DND-41 (cell line): ENCODE data around the gene NCLN.

ENCODE experiments used
- ATAC-seq: fragments of 200-7000 bp; cut with Tn5 transposase; 3 replicates; pipeline ENCODE4 v1.9.1; 2021; ENCODE audit warnings: low read depth; ENCODE audit not compliant: insufficient read depth
- DNase-seq: peaks from one replicate; pipeline ENCODE4 v3.0.0-alpha.2; 2020
- H2AFZ ChIP-seq: 2 replicates; pipeline ENCODE4 v1.6.0; 2012; ENCODE audit warnings: low read depth, low read length
- H3K27ac ChIP-seq: 2 replicates; pipeline ENCODE4 v1.5.1; 2012; ENCODE audit warnings: low read length, inconsistent platforms
- H3K27me3 ChIP-seq: fragments of 200-600 bp; sonication (generic); 2 replicates; pipeline ENCODE4 v1.6.0; 2012; ENCODE audit warnings: low read length, mild to moderate bottlenecking, inconsistent platforms; ENCODE audit not compliant: insufficient read depth, poor library complexity
- H3K36me3 ChIP-seq: 2 replicates; pipeline ENCODE4 v1.5.1; 2012; ENCODE audit warnings: low read length, inconsistent platforms; ENCODE audit not compliant: insufficient read depth
- H3K4me1 ChIP-seq: 2 replicates; pipeline ENCODE4 v1.5.1; 2012; ENCODE audit warnings: mild to moderate bottlenecking, low read length; ENCODE audit not compliant: insufficient read depth
- H3K4me2 ChIP-seq: 2 replicates; pipeline ENCODE4 v1.6.0; 2012; ENCODE audit warnings: mild to moderate bottlenecking, moderate library complexity, low read length, inconsistent platforms; ENCODE audit not compliant: insufficient read depth
- H3K4me3 ChIP-seq, 2 experiments: fragments of 200-600 bp in 1 of 2; shearing (Covaris generic) in 1 of 2; 2 replicates each; pipeline ENCODE4 v1.5.1; 2012 to 2016; ENCODE audit warnings: inconsistent platforms in 2 of 2, low read length in 2 of 2, mild to moderate bottlenecking in 2 of 2, low read depth in 1 of 2, moderate library complexity in 1 of 2
- H3K79me2 ChIP-seq: 2 replicates; pipeline ENCODE4 v1.6.0; 2012; ENCODE audit warnings: low read length, inconsistent platforms; ENCODE audit not compliant: insufficient read depth
- H3K9ac ChIP-seq: 2 replicates; pipeline ENCODE4 v1.6.0; 2012; ENCODE audit warnings: low read depth, mild to moderate bottlenecking, inconsistent platforms, low read length, moderate library complexity
- H3K9me3 ChIP-seq: 2 replicates; pipeline ENCODE4 v1.5.1; 2012; ENCODE audit warnings: low read length, moderate library complexity, mild to moderate bottlenecking, inconsistent platforms; ENCODE audit not compliant: insufficient read depth, severe bottlenecking
- H4K20me1 ChIP-seq: 2 replicates; pipeline ENCODE4 v1.6.0; 2012; ENCODE audit warnings: low read length; ENCODE audit not compliant: insufficient read depth
- CTCF ChIP-seq: IDR thresholded peaks from 2 replicates; pipeline ENCODE4 v1.5.1; 2012; ENCODE audit warnings: borderline replicate concordance, low read length, moderate library complexity, mild to moderate bottlenecking; ENCODE audit not compliant: poor library complexity, severe bottlenecking; ENCODE audit errors: extremely low read depth
- EZH2 ChIP-seq: IDR thresholded peaks from 3 replicates; pipeline ENCODE4 v1.6.1; 2012; ENCODE audit warnings: borderline replicate concordance, low read depth, mild to moderate bottlenecking, moderate library complexity, low read length, inconsistent platforms; ENCODE audit not compliant: severe bottlenecking

NCLN gene, protein sequence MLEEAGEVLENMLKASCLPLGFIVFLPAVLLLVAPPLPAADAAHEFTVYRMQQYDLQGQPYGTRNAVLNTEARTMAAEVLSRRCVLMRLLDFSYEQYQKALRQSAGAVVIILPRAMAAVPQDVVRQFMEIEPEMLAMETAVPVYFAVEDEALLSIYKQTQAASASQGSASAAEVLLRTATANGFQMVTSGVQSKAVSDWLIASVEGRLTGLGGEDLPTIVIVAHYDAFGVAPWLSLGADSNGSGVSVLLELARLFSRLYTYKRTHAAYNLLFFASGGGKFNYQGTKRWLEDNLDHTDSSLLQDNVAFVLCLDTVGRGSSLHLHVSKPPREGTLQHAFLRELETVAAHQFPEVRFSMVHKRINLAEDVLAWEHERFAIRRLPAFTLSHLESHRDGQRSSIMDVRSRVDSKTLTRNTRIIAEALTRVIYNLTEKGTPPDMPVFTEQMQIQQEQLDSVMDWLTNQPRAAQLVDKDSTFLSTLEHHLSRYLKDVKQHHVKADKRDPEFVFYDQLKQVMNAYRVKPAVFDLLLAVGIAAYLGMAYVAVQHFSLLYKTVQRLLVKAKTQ

GRCh38 chr19:3185461-3186159 lies at the start of gene NCLN:
TSS of gene NCLN (plus strand) at chr19:3185930. CDS start at chr19:3186031, 101 bp downstream.
- TF ChIP-seq CTCF, result peak; percentile 6
- no peak for TF ChIP-seq EZH2
- Histone ChIP-seq H2AFZ (peak within 1 kb of the TSS; percentile 75), H3K9me3 (no peaks in the 10 kb centered on the region), H3K36me3 (peaks cover 60% of the 10 kb centered on the region), H4K20me1 (peaks cover 77% of the 10 kb centered on the region), H3K4me2 (peak within 1 kb of the TSS; percentile 96), H3K79me2 (peaks cover 91% of the 10 kb centered on the region), H3K27me3 (no peaks in the 10 kb centered on the region), H3K9ac (peak within 1 kb of the TSS; percentile 92), H3K4me1 (peaks cover 80% of the 10 kb centered on the region), H3K4me3 (peak within 1 kb of the TSS; percentile 93 to 99), H3K27ac (peak within 1 kb of the TSS; percentile 91)
- ATAC-seq (peak; percentile 81), DNase-seq (peak; percentile 94)

DNA sequence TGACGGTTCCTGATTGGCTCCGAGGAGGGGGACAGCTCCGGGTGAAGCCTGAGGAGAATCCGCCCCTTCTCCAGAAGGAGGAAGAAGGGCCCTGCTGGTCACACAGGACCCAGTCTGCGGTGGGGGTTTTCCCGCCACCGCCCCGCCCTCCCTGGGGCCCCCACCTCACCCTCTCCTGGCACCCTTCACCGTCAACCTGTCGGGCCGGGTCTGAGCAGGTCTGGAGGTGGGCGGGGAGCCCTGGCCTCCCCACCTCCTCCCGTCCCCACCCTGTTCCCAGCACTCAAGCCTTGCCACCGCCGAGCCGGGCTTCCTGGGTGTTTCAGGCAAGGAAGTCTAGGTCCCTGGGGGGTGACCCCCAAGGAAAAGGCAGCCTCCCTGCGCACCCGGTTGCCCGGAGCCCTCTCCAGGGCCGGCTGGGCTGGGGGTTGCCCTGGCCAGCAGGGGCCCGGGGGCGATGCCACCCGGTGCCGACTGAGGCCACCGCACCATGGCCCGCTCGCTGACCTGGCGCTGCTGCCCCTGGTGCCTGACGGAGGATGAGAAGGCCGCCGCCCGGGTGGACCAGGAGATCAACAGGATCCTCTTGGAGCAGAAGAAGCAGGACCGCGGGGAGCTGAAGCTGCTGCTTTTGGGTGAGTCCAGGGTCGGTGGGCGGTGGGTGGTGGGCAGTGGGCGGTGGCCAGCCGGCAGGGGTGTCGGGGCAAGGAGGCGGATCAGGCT lies 49.6 kb upstream of the NCLN start, which contains the start of gene GNA15:
TSS of gene GNA15 (plus strand) at position 73 of the 723 bp plus-strand sequence. CDS start at position 491, 418 bp downstream.
- TF ChIP-seq EZH2 (no peak), CTCF (peak; percentile 9)
- no peaks in the 10 kb centered on the region for H3K27me3 ChIP-seq
- peaks cover 75% of the 10 kb centered on the region for H3K79me2 ChIP-seq
- peaks cover 12% of the 10 kb centered on the region for H4K20me1 ChIP-seq
- H3K9me3 ChIP-seq, result no peaks in the 10 kb centered on the region
- peak within 1 kb of the TSS; percentile 99 for H3K27ac ChIP-seq
- DNase-seq (peak; percentile 85), ATAC-seq (peak; percentile 43)
- H3K4me3 ChIP-seq, result peak within 1 kb of the TSS; percentile 80 to 81
- peaks cover 43% of the 10 kb centered on the region for H3K36me3 ChIP-seq
- H3K4me2 ChIP-seq, result peak within 1 kb of the TSS; percentile 69
- 0 out of 2 replicates have a peak within 1 kb of the TSS, but pooled peaks have one; percentile 18 for H2AFZ ChIP-seq
- peak within 1 kb of the TSS; percentile 100 for H3K9ac ChIP-seq
- H3K4me1 ChIP-seq, result peaks cover 80% of the 10 kb centered on the region

GRCh38 chr19:3136684-3137055 lies 49.1 kb upstream of the NCLN start:
- peaks cover 16% of the 10 kb centered on the region for H4K20me1 ChIP-seq

More at GRCh38 chr19:3136684-3137055, 49.1 kb upstream of the NCLN start:
- ATAC-seq (no peak), DNase-seq (peak; percentile 39)
- H2AFZ ChIP-seq, result no peak overlapping the region
- peaks cover 49% of the 10 kb centered on the region for H3K36me3 ChIP-seq
- peak overlapping the region; percentile 69 for H3K4me2 ChIP-seq
- no peaks in the 10 kb centered on the region for H3K27me3 ChIP-seq
- TF ChIP-seq EZH2 (no peak), CTCF (no peak)
- peaks cover 80% of the 10 kb centered on the region for H3K4me1 ChIP-seq
- peak overlapping the region; percentile 100 for H3K9ac ChIP-seq
- H3K79me2 ChIP-seq, result peaks cover 78% of the 10 kb centered on the region
- H3K4me3 ChIP-seq, result peak overlapping the region; percentile 80 to 81
- no peaks in the 10 kb centered on the region for H3K9me3 ChIP-seq
- H3K27ac ChIP-seq, result peak overlapping the region; percentile 99
